Endothelial cell of umbilical vein (primary cell): ENCODE data around the gene TPCN2. TPM values are rescaled to one million over a fixed set of nuclear protein-coding genes. Genes with fewer than 3 reads are reported as not detected.

ENCODE experiments used
- BruUV-seq: library from RNA; stranded (reverse); fragments of 400-500 nt; replicated peaks from 2 replicates; lab custom pipeline; 2021; lab: Mats Ljungman, UMichigan
- CTCF ChIA-PET: fragments of 300-600, 350-600 bp; sonication (Branson Sonifier 250); formaldehyde crosslinking; loops from one replicate; lab custom pipeline; 2021; ENCODE audit warnings: antibody characterized with exemption, inconsistent platforms; lab: Charles Lee
- POLR2A ChIA-PET: fragments of 300-600, 350-600 bp; sonication (Branson Sonifier 250); formaldehyde crosslinking; loops from one replicate; lab custom pipeline; 2021; ENCODE audit warnings: antibody characterized with exemption, inconsistent platforms; lab: Charles Lee
- DNase-seq: peaks from one replicate; pipeline ENCODE4 v3.0.0-alpha.2; 2011; ENCODE audit warnings: low read depth, low spot score
- FAIRE-seq: peaks from 2 replicates; lab custom pipeline; 2011; peaks lifted over from hg19 to GRCh38; lab: Jason Lieb, UNC
- H2AFZ ChIP-seq: 2 replicates; pipeline ENCODE4 v1.6.0; 2012; ENCODE audit warnings: low read depth, low read length, control low read depth, inconsistent platforms
- H3K27ac ChIP-seq: 2 replicates; pipeline ENCODE4 v1.5.1; 2011; ENCODE audit warnings: low read depth, mild to moderate bottlenecking, control low read depth, low read length, moderate library complexity; ENCODE audit not compliant: insufficient read depth
- H3K27me3 ChIP-seq, 2 experiments: 2 replicates each; pipeline versions ENCODE4 v1.6.0 to v1.6.1; 2011; ENCODE audit warnings: low read length in 2 of 2, mixed read lengths in 1 of 2; ENCODE audit not compliant: control insufficient read depth in 2 of 2, insufficient read depth in 2 of 2
- H3K36me3 ChIP-seq, 2 experiments: 2 replicates in 1 of 2; 3 replicates in 1 of 2; pipeline ENCODE4 v1.5.1; 2011; ENCODE audit warnings: low read length in 2 of 2, mild to moderate bottlenecking in 1 of 2, moderate library complexity in 1 of 2; ENCODE audit not compliant: control insufficient read depth in 2 of 2, insufficient read depth in 2 of 2; ENCODE audit errors: extremely low read depth in 1 of 2
- H3K4me1 ChIP-seq: 3 replicates; pipeline ENCODE4 v1.5.1; 2011; ENCODE audit warnings: mild to moderate bottlenecking, low read length; ENCODE audit not compliant: control insufficient read depth, insufficient read depth; ENCODE audit errors: extremely low read depth
- H3K4me2 ChIP-seq: 2 replicates; pipeline ENCODE4 v1.6.1; 2011; ENCODE audit warnings: low read length, control low read depth, mixed read lengths; ENCODE audit not compliant: insufficient read depth
- H3K4me3 ChIP-seq, 3 experiments: fragments of 200-600 bp in 1 of 3; sonication (generic), shearing (Covaris generic) in 1 of 3; replicated peaks in 1 of 3; 2 replicates each; pipeline ENCODE4 v1.5.1; 2011 to 2016; ENCODE audit warnings: control low read depth in 3 of 3, low read length in 3 of 3, mild to moderate bottlenecking in 2 of 3, inconsistent platforms in 1 of 3, low read depth in 1 of 3, moderate library complexity in 1 of 3; ENCODE audit not compliant: insufficient read depth in 1 of 3
- H3K79me2 ChIP-seq: 2 replicates; pipeline ENCODE4 v1.6.0; 2012; ENCODE audit warnings: low read length, inconsistent platforms; ENCODE audit not compliant: control insufficient read depth, insufficient read depth
- H3K9ac ChIP-seq: replicated peaks from 2 replicates; pipeline ENCODE3; 2011; ENCODE audit warnings: low read length, control low read depth; ENCODE audit not compliant: insufficient read depth; ENCODE audit errors: extremely low read depth
- H3K9me1 ChIP-seq: replicated peaks from 3 replicates; pipeline ENCODE4 v1.6.0; 2011; ENCODE audit warnings: mild to moderate bottlenecking, low read length; ENCODE audit not compliant: control insufficient read depth, insufficient read depth; ENCODE audit errors: extremely low read depth
- H3K9me3 ChIP-seq: replicated peaks from 2 replicates; pipeline ENCODE4 v1.5.1; 2012; ENCODE audit warnings: low read length, inconsistent platforms; ENCODE audit not compliant: control insufficient read depth, insufficient read depth
- H4K20me1 ChIP-seq: replicated peaks from 2 replicates; pipeline ENCODE3; 2011; ENCODE audit warnings: mild to moderate bottlenecking, low read length; ENCODE audit not compliant: control insufficient read depth, insufficient read depth; ENCODE audit errors: extremely low read depth
- FOS ChIP-seq: IDR thresholded peaks from 2 replicates; pipeline ENCODE4 v1.6.1; 2011; ENCODE audit warnings: mild to moderate bottlenecking, low read length, moderate library complexity, borderline replicate concordance; ENCODE audit not compliant: insufficient read depth
- GATA2 ChIP-seq: IDR thresholded peaks from 2 replicates; pipeline ENCODE4 v1.7.0; 2011; ENCODE audit warnings: low read depth, mild to moderate bottlenecking, moderate library complexity, mixed read lengths, low read length; ENCODE audit not compliant: insufficient read length, insufficient read depth
- dilution Hi-C: fragments of 300-500 bp; cut with MboI; formaldehyde crosslinking; loops from one replicate; pipeline ENCODE4 v1.15.0; 2019; ENCODE audit warnings: low sequenced_read_pairs; ENCODE audit not compliant: extremely low pct_ligation_motif_present
- intact Hi-C: fragments of 100-400 bp; cut with micrococcal nuclease; formaldehyde crosslinking; loops from one replicate; pipeline ENCODE4 v1.10.0; 2022
- polyA plus RNA-seq, 4 experiments: library from polyadenylated mRNA; depleted of rRNA in 3 of 4; stranded (reverse) in 3 of 4; unstranded in 1 of 4; fragments of >200 nt; gene quantifications; 2 replicates each; pipeline versions ENCODE4 v1.2.1 to v1.2.3, GENCODE V29; 2011 to 2012; ENCODE audit warnings: missing spikeins in 1 of 4
- total RNA-seq: library from RNA; stranded (reverse); gene quantifications from 2 replicates; pipeline ENCODE4 v1.2.3, GENCODE V29; 2021
- TF ChIP-seq, protein P1 (sequence below), 2 donors: IDR thresholded peaks; 1 replicate in 1 of 2; 2 replicates in 1 of 2; pipeline ENCODE4 v1.5.1; 2011; ENCODE audit warnings: low read length in 2 of 2, mild to moderate bottlenecking in 2 of 2, moderate library complexity in 2 of 2, control low read depth in 1 of 2, inconsistent platforms in 1 of 2, low read depth in 1 of 2; ENCODE audit not compliant: insufficient read depth in 1 of 2; ENCODE audit errors: extremely low read depth in 1 of 2

Gene TPCN2
- total and polyA plus RNA-seq, 2 donors (not counting 3 experiments of a cell fraction or from before 2014, with no cell fraction given), result 10.3 to 13.4 TPM

DNA sequence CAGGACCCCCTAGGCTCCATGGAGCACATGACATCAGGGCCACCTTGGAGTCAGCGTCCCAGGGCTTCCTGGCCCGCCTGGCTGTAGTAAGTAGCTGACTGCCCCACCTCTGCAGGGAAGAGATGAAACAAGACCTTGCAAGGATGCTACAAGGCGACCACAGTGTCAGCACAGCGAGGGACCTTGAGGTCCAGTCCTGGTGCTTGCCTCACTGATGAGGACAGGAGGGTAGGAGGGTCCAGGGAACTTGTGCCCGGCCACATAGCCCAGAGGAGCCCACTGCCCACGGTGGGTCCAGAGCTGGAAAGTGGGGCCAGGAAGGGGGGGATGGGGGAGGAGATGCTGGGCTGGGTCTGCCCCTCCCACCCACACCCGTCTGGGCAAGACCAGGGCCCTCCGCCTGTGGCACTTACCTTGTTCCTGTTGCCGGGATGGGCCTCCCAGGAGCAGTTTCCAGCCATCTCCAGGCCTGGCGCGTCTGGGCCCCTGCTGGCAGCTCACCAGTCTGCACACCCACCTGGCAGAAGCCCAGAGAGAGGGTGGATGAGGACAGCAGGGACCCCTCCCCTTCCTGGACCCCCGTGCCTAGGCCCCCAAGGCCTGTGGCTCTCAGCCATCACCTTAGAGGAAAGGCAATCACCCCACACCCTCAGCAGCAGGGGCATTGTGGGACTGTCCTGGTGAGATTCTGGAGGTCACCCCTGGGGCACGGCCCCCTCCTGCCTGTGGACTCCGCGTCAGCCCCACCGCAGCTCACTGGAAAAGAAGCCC lies 39.1 kb upstream of the TPCN2 start:
- H3K27me3 ChIP-seq, result peaks cover 30 to 45% of the 10 kb centered on the region in 2 experiments
- POLR2A ChIA-PET, result no interaction called here
- H2AFZ ChIP-seq, result no peak overlapping the region
- H3K4me2 ChIP-seq, result no peak overlapping the region
- no peaks in the 10 kb centered on the region for H3K9me1 ChIP-seq
- dilution Hi-C loops, result no loop called here
- H3K4me3 ChIP-seq, result no peak overlapping the region
- H3K9me3 ChIP-seq, result no peaks in the 10 kb centered on the region
- CTCF ChIA-PET, result no interaction called here
- no TSS peak for BruUV-seq
- TF ChIP-seq GATA2 (no peak), FOS (no peak)
- FAIRE-seq (no peak), DNase-seq (no peak)
- no peaks in the 10 kb centered on the region for H4K20me1 ChIP-seq
- no peaks in the 10 kb centered on the region for H3K4me1 ChIP-seq
- no peak overlapping the region for H3K9ac ChIP-seq
- H3K79me2 ChIP-seq, result no peaks in the 10 kb centered on the region
- H3K36me3 ChIP-seq, result no peaks in the 10 kb centered on the region
- H3K27ac ChIP-seq, result no peak overlapping the region
- intact Hi-C loops, result no loop called here

DNA sequence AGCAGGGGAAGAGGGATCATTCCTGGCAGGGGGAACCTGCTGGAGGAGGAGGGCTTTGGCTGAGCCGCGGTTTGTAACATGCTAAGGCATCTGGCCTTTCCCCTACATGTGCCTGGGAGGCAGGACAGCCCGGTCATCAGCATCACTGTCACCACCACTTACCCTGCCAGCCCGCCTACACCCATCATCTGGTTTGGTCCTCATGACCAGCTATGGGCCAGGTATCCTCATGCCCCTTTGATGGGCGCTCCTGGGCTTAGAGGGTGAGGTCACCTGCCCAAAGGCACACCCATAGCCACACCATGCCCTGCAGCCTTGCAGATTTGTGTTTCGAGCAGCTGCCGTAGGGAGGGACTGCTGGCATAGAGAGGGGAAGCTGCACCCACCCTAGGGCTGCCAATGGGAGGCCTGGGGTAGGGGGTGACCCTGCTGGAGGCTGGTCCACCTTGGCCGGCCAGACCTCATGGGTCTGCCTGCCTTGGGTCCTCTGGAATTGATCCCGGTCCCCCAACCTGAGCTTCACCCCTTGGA lies 38.3 kb upstream of the TPCN2 start:
- H3K9ac ChIP-seq, result no peak overlapping the region
- intact Hi-C loops, result no loop called here
- POLR2A ChIA-PET, result no interaction called here

More for the DNA sequence above, 38.3 kb upstream of the TPCN2 start:
- Histone ChIP-seq H3K79me2 (no peaks in the 10 kb centered on the region), H3K4me2 (no peak overlapping the region), H2AFZ (no peak overlapping the region), H3K27me3 (peaks cover 36 to 45% of the 10 kb centered on the region in 2 experiments), H3K27ac (no peak overlapping the region), H3K36me3 (no peaks in the 10 kb centered on the region), H3K4me3 (no peak overlapping the region), H3K4me1 (no peaks in the 10 kb centered on the region), H3K9me1 (no peaks in the 10 kb centered on the region), H4K20me1 (no peaks in the 10 kb centered on the region), H3K9me3 (no peaks in the 10 kb centered on the region)
- TF ChIP-seq, protein P1, sequence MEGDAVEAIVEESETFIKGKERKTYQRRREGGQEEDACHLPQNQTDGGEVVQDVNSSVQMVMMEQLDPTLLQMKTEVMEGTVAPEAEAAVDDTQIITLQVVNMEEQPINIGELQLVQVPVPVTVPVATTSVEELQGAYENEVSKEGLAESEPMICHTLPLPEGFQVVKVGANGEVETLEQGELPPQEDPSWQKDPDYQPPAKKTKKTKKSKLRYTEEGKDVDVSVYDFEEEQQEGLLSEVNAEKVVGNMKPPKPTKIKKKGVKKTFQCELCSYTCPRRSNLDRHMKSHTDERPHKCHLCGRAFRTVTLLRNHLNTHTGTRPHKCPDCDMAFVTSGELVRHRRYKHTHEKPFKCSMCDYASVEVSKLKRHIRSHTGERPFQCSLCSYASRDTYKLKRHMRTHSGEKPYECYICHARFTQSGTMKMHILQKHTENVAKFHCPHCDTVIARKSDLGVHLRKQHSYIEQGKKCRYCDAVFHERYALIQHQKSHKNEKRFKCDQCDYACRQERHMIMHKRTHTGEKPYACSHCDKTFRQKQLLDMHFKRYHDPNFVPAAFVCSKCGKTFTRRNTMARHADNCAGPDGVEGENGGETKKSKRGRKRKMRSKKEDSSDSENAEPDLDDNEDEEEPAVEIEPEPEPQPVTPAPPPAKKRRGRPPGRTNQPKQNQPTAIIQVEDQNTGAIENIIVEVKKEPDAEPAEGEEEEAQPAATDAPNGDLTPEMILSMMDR (IDR thresholded peaks at IDR 0.05; ENCODE audit: extremely low read depth in 1 of 2, insufficient read depth in 1 of 2, low read depth in 1 of 2, low read length in 2 of 2), result no peak
- FAIRE-seq, result no peak
- no TSS peak for BruUV-seq
- CTCF ChIA-PET, result no interaction called here
- dilution Hi-C loops, result no loop called here
- DNase-seq, result no peak
